Measurements from ENCODE around the gene MINK1.

MINK1 gene

GRCh38 chr17:4935650-4936049 is 102.5 kb downstream of the MINK1 start:
- DNase-seq, result no peak

- no peak for DNase-seq
These were observed 103.3 kb downstream of the MINK1 start for GRCh38 chr17:4936436-4936835.

GRCh38 chr17:4937553-4937952 is 104.4 kb downstream of the MINK1 start:
- no peak for DNase-seq

- DNase-seq, result no peak
These were observed 104.9 kb downstream of the MINK1 start for GRCh38 chr17:4938069-4938491.

- DNase-seq, result peak; percentile 33
These were observed 105.8 kb downstream of the MINK1 start for GRCh38 chr17:4938688-4939545.

GRCh38 chr17:4939546-4939795 is 106.3 kb downstream of the MINK1 start:
- no peak for DNase-seq

GRCh38 chr17:4939796-4940554 is 106.8 kb downstream of the MINK1 start, which contains the start of the genes RNF167 and SLC25A11:
Gene RNF167 (plus strand): TSS chr17:4940268. CDS start chr17:4940910, 642 bp downstream.
Gene SLC25A11 (minus strand): TSS chr17:4940046. CDS start chr17:4939910, 136 bp downstream.
- peak; percentile 97 for DNase-seq

- no peak for DNase-seq
These were observed 107.6 kb downstream of the MINK1 start for GRCh38 chr17:4940555-4941318.

- no peak for DNase-seq
These were observed 108.1 kb downstream of the MINK1 start for GRCh38 chr17:4941319-4941610.

- no peak for DNase-seq
These were observed 109.8 kb downstream of the MINK1 start for GRCh38 chr17:4942760-4943508.

GRCh38 chr17:4944163-4944553 is 111.0 kb downstream of the MINK1 start:
- no peak for DNase-seq

- DNase-seq, result no peak
These were observed 111.5 kb downstream of the MINK1 start for GRCh38 chr17:4944554-4945175.

GRCh38 chr17:4945176-4945943 is 112.2 kb downstream of the MINK1 start:
- no peak for DNase-seq

- DNase-seq, result no peak
These were observed 112.8 kb downstream of the MINK1 start for GRCh38 chr17:4945944-4946280.

- DNase-seq, result no peak
These were observed 113.3 kb downstream of the MINK1 start for GRCh38 chr17:4946312-4946976.

GRCh38 chr17:4947010-4947410 is 113.9 kb downstream of the MINK1 start:
- DNase-seq, result peak; percentile 42

Data from NCI-H146 (cell line).